NB4 (cell line): ENCODE measurements around the gene CTRB1.

Experiments used
- CTCF ChIP-seq: IDR thresholded peaks from one replicate; pipeline ENCODE4 v1.5.1; 2012; ENCODE audit warnings: low read depth, low read length
- MAX ChIP-seq: IDR thresholded peaks from 2 replicates; pipeline ENCODE4 v1.6.1; 2011; ENCODE audit warnings: low read depth, low read length
- MYC ChIP-seq: IDR thresholded peaks from 2 replicates; pipeline ENCODE4 v1.6.1; 2011; ENCODE audit warnings: low read depth, low read length
- POLR2A ChIP-seq: IDR thresholded peaks from 2 replicates; pipeline ENCODE4 v1.6.1; 2011; ENCODE audit warnings: mild to moderate bottlenecking; ENCODE audit not compliant: insufficient read length; ENCODE audit errors: extremely low read depth

- no peak for TF ChIP-seq CTCF
- TF ChIP-seq POLR2A: no peak
- no peak for TF ChIP-seq MAX
- no peak for TF ChIP-seq MYC
Observed at GRCh38 chr16:75225092-75225491, 6.3 kb downstream of the CTRB1 start.
